C4-2B (cell line): ENCODE results near the gene FEM1B.

Experiments
- ZFX ChIP-seq: fragments of 450-650 bp; IDR thresholded peaks from 2 replicates; pipeline ENCODE4 v1.6.1; 2017
- TF ChIP-seq, protein P1 (sequence below): fragments of 450-650 bp; conservative IDR thresholded peaks from 2 replicates; pipeline ENCODE4 v1.5.1; 2017; ENCODE audit warnings: mild to moderate bottlenecking

DNA sequence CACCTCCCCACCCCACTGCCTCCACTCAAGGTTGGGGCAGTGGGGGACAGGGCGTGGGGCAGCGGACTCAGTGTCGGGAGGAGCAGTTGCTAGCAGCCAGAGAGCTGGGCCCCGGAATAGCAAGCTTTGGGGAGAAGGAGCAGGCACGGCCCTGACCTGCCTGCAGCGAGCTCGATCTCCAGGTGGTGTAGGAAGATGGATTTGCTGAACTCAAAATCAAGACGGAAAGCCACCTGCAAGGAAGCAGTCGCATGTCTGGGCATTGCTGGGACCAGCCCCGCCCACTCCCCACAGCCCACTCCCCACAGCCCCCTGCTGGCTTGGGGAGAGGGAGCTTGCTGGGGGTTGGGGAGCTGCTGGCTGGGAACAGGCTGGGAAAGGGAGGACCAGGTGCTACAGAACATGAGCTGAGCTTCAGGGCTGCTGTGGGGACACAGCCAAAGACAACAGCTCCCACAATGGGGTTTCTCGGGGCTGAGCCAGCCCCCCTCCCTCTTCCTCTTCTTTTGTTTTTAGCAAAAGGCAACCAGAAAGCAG is 38.0 kb downstream of the FEM1B start:
- TF ChIP-seq, protein P1, sequence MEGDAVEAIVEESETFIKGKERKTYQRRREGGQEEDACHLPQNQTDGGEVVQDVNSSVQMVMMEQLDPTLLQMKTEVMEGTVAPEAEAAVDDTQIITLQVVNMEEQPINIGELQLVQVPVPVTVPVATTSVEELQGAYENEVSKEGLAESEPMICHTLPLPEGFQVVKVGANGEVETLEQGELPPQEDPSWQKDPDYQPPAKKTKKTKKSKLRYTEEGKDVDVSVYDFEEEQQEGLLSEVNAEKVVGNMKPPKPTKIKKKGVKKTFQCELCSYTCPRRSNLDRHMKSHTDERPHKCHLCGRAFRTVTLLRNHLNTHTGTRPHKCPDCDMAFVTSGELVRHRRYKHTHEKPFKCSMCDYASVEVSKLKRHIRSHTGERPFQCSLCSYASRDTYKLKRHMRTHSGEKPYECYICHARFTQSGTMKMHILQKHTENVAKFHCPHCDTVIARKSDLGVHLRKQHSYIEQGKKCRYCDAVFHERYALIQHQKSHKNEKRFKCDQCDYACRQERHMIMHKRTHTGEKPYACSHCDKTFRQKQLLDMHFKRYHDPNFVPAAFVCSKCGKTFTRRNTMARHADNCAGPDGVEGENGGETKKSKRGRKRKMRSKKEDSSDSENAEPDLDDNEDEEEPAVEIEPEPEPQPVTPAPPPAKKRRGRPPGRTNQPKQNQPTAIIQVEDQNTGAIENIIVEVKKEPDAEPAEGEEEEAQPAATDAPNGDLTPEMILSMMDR = no peak
- TF ChIP-seq ZFX = no peak
